ENCODE data around the gene PCGF1.
A peak's percentile ranks its signal among the peaks of the same experiment; 100 is the strongest.
"Not testable (repeated sequence)": the region's sequence is repeated elsewhere in the genome, so short reads cannot be mapped to it uniquely, and the experiment has no call there.

PCGF1 gene

DNA sequence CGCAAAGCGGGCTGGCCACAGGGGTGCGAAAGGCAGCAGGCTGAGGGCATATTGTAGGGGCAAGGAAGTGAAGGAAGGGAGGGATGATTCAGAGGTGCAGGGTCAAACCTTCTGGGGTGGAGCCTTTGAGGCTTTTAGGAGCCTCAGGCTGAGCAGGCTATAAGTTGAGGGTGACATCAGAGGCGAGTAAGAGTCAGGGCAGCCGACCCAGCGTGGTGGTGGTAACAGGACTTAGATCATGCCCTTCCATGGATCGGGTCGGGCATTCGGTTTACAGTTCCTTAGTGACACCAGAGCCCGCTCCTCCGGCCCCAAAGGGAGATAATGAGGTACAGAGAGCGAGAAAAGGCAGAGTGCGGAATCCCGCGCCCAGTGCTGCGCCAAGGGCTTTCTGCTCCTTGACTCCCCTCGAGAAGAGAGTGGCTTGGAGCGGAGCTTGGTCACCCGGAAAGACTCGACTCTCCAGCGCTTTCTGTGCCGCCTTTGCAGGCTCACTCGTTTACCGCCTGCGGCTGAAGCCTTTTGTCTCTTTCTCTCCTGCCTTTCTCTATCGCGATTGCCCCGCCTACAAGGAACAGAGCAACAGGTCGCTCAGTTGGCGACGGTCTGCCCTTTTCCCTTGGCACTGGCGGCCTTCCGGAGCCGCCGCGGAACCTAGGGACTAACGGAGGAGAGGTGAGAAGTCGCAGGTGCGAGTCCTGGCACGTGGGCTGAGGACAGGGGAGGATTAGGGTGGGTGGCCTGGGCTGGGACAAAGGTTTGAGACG, 8.8 kb downstream of the PCGF1 start:
- no peak for DNase-seq

DNA sequence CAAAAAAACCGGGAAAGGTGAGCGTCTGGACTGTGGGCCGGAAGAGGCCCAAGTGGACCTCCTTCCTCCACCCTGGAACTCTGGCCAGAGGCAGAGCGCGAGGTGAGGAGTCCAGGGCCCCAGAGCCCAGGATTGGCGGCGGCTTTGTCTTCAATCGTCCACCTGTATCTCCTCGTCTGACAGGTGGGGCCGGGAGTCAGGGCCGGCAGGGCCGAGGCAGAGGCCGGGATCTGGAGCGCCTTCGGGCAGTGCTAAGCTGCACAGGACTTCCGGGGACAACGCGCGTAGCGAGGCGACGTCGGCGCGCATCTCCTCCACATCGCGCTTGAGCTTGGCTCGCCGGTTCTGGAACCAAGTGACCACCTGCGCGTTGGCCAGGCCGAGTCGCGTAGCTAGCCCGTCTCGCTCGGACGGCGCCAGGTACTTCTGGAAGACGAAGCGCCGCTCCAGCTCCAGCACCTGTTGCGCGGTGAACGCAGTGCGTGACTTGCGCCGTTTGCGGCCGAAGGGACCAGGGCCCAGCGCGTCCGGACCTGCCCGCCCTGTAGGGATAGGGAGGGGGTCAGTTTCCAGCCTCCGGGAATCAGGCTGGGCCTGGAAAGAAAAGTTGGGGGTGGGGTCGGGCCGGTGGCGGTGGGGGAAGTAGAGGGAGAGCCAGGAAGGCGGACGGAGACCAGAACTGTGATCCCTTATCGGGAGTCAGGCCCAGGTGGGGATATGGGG, 9.6 kb downstream of the PCGF1 start:
- no peak for DNase-seq

- no peak for DNase-seq
Observed at GRCh38 chr2:74496997-74497776, 10.3 kb downstream of the PCGF1 start.

DNA sequence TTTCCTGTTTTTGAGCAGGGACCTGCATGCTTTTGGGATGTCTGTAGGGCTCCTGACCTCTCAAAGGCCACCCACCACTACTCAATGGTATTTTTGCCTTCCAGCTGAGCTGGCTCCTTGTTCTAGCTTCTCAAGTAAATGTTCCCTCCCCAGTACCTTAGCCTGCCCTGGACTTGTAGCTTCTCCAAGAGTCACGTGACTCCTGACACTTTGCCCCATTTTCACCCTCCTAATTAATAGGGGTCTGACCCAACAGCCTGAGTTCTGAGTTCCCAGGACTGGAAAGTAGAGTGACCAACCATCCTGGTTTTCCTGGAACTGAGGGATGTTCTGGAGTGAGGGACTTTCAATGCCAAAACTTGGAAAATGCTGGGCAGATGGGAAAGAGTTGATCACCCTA, 12.1 kb downstream of the PCGF1 start:
- no peak for DNase-seq

DNA sequence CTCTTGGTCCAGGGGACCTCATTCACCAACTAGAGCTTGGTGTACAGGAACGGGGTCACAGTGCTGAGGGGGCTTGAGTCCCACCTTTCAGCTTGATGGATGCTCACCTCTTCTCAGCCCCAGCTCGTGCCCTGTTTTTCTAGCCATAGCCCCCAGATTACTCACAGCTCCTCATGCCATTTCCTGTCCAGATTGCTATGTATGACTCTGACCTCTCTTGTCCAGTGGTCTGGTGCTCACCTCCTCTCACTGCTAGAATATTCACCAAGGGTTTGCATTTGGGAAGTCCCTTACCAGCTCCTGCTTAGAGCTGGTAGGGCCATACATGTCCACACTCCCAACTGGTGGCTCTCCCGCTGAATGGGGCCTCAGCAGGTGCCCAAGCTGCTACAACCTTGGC, 13.9 kb downstream of the PCGF1 start:
- DNase-seq: no peak

- no peak for DNase-seq
Observed at GRCh38 chr2:74491648-74492544, 15.6 kb downstream of the PCGF1 start.

DNA sequence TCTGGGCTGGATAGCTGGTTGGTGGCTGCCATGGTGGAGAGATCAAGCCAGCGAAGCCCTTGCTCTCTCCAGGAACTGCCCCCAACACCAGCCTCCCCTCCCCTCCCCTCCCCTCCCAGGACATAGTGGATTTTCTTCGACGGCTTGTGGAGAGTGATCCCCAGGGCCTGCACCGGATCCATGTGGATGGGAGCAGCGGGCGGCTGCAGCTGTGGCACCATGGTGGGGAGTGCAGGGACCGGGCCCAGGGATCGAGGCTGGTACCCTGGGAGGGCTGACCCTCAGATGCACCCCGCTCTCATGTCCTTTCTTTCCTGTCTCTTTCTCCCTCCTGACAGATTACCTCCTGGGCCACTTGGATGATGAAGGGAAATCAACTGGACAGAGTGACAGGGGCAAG, 17.6 kb downstream of the PCGF1 start:
- DNase-seq: no peak

DNA sequence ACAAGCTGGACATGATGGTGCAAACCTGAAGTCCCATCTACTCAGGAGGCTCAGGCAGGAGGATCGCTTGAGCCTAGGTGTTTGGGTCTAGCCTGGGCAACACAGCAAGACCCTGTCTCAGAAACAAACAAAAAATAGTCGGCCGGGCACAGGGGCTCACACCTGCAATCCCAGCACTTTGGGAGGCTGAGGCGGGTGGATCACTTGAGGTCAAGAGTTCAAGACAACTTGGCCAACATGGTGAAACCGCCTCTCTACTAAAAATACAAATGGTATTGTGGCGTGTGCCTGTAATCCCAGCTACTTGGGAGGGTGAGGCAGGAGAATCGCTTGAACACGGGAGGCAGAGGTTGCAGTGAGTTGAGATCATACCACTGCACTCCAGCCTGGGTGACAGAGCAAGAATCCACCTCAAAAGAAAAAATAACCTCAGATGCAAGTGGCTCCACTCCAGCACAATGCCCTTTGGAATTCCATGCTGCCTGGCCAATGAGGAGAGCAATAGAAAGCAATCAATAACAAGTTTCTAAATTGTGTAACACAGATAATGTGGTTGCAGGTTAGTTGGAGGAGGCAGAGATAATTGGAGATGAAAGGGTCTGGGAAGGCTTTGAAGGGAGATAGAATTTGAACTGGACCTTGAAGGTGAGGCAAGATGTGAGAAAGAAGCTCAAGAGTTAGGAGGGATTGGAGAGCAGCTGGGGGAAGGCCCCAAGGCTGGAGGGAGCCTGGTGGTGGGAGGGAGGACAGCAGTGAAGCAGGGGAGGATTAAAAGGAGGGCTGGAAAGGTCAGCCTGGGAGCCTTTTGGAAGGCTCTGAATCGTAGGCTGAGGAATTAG, 18.6 kb downstream of the PCGF1 start:
- no peak for DNase-seq

- DNase-seq: no peak
Observed at GRCh38 chr2:74486141-74486540, 21.4 kb downstream of the PCGF1 start.

- not testable (repeated sequence) for DNase-seq
Observed at GRCh38 chr2:74483675-74484164, 23.8 kb downstream of the PCGF1 start.

GRCh38 chr2:74482801-74483674, 24.5 kb downstream of the PCGF1 start, which contains the start of the genes CCDC142 and TTC31:
CCDC142 (minus strand) TSS chr2:74482998; CDS start chr2:74482837, 161 bp downstream.
TTC31 (plus strand) TSS chr2:74483081; CDS start chr2:74483096, 15 bp downstream.
- DNase-seq: peak; percentile 97

GRCh38 chr2:74481961-74482800, 25.3 kb downstream of the PCGF1 start:
- peak; percentile 41 for DNase-seq

GRCh38 chr2:74481431-74481830, 26.1 kb downstream of the PCGF1 start:
- no peak for DNase-seq

DNA sequence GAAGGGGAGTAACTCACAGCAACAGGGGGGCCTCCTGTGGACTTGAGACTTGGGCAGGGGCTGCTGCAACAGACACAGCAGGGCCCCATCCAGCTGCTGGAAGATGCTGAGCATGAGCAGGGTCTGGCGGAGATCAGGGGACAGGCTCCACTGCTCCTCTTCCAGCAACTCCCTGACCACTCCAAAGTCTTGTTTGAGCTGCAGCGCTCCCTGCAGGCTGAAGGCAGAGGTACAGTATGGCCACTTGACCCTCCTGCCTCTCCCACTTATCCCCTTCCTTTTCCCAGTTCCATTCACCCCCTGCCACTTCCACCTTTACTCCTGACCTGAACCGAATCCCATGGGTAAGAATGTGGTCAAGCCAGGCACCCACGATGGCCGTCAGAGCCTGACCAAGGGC, 32.6 kb downstream of the PCGF1 start:
- no peak for DNase-seq

- DNase-seq: no peak
Observed at GRCh38 chr2:74474481-74474880, 33.0 kb downstream of the PCGF1 start.

DNA sequence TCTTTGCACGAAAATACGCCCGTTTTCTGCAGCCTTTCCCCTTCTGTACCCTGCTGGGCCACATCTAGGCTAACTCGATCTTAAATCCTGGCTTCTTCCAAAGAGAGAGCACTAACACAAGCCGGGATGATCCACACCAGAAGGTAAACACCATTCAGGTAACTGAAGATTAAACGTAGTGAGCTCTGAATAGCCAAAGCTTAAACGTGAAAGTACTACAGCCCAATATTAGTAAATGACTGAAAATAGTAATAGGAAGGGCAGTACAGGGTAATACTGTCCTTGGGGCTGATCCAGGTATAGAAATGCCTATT, 34.6 kb downstream of the PCGF1 start:
- DNase-seq: no peak

GRCh38 chr2:74472086-74472944, 35.2 kb downstream of the PCGF1 start, which contains the start of gene MRPL53:
MRPL53 (minus strand) TSS chr2:74472680; CDS start chr2:74472660, 20 bp downstream.
- peak; percentile 96 for DNase-seq
